ENCODE results near the gene EMILIN3.

EMILIN3 gene

GRCh38 chr20:41358230-41358629, 8.4 kb downstream of the EMILIN3 start:
- ATAC-seq (replicated peaks; ENCODE audit: extremely low read depth, poor library complexity, severe bottlenecking): no peak
- Mint-ChIP-seq H3K4me1 (no peaks in the 10 kb centered on the region), H3K27me3 (no peaks in the 10 kb centered on the region)

GRCh38 chr20:41357424-41358163, 9.0 kb downstream of the EMILIN3 start:
- Mint-ChIP-seq H3K9me3 (no peaks in the 10 kb centered on the region), H3K36me3 (ENCODE audit: insufficient read depth) (no peaks in the 10 kb centered on the region), H3K4me3 (no peak overlapping the region), H3K27me3 (no peaks in the 10 kb centered on the region), H3K4me1 (no peaks in the 10 kb centered on the region), H3K27ac (ENCODE audit: low read depth) (no peak overlapping the region)
- DNase-seq (ENCODE audit: low spot score in 2 of 2) (no peak), ATAC-seq (replicated peaks; ENCODE audit: extremely low read depth, poor library complexity, severe bottlenecking) (no peak)

More at GRCh38 chr20:41358230-41358629, 8.4 kb downstream of the EMILIN3 start:
- no peak overlapping the region for H3K27ac Mint-ChIP-seq (ENCODE audit: low read depth)
- H3K9me3 Mint-ChIP-seq: no peaks in the 10 kb centered on the region
- no peaks in the 10 kb centered on the region for H3K36me3 Mint-ChIP-seq (ENCODE audit: insufficient read depth)
- no peak overlapping the region for H3K4me3 Mint-ChIP-seq
- DNase-seq (ENCODE audit: low spot score in 2 of 2): no peak

DNA sequence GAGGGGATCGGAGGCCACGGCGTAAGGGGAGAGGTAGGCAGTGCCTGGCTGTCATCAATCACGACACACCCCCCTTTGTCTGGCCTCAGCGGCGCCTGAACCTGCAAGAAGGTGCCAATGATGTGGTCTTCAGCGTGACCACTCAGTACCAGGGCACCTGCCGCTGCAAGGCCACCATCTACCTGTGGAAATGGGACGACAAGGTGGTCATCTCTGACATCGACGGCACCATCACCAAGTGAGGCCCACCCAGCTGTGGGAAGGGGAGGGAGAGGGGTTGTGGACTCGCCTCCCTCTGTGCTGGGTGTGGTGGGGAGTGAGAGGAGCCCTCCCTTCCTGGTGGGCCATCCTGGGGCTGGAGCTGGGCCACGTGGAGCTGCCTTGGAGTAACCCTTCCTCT, 9.7 kb downstream of the EMILIN3 start:
- no peaks in the 10 kb centered on the region for H3K4me1 Mint-ChIP-seq
- ATAC-seq (replicated peaks; ENCODE audit: extremely low read depth, poor library complexity, severe bottlenecking): no peak
- no peak for DNase-seq (ENCODE audit: low spot score in 2 of 2)
- no peaks in the 10 kb centered on the region for H3K36me3 Mint-ChIP-seq (ENCODE audit: insufficient read depth)
- H3K27ac Mint-ChIP-seq (ENCODE audit: low read depth): no peak overlapping the region
- H3K4me3 Mint-ChIP-seq: no peak overlapping the region
- H3K9me3 Mint-ChIP-seq: no peaks in the 10 kb centered on the region
- H3K27me3 Mint-ChIP-seq: peaks cover 3% of the 10 kb centered on the region

DNA sequence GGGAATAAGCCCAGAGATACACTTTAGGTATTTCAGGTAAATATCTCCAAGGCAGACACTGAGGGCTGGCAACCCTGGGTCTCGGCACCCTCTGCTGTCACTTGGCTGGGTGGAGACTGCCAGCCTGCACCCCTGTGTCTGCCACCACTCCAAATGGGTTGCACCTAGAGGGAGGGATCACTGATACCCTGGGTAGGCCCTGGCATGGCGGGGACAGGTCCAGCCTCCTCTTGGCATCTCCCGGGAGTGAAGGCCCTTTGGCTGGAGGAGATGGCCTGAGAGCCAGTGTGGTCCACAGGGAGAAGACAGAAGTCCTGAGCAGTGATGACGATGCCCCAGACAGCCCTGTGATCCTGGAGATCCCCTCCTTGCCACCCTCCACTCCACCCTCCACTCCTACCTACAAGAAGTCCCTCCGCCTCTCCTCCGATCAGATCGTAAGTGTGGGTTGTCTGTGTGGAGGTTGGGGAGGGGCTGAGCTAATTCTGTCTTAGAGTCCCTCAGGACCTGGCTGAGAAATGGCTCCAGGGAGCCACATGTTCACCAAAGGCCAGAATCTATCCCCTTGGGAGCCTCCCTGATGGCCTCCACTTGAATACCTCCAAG, 10.9 kb downstream of the EMILIN3 start:
- no peaks in the 10 kb centered on the region for H3K4me1 Mint-ChIP-seq
- no peaks in the 10 kb centered on the region for H3K9me3 Mint-ChIP-seq
- no peak overlapping the region for H3K4me3 Mint-ChIP-seq
- no peaks in the 10 kb centered on the region for H3K36me3 Mint-ChIP-seq (ENCODE audit: insufficient read depth)
- DNase-seq (ENCODE audit: low spot score in 2 of 2): no peak
- H3K27me3 Mint-ChIP-seq: peaks cover 10% of the 10 kb centered on the region
- no peak overlapping the region for H3K27ac Mint-ChIP-seq (ENCODE audit: low read depth)
- ATAC-seq (replicated peaks; ENCODE audit: extremely low read depth, poor library complexity, severe bottlenecking): no peak

GRCh38 chr20:41355192-41355591, 11.4 kb downstream of the EMILIN3 start:
- ATAC-seq (replicated peaks; ENCODE audit: extremely low read depth, poor library complexity, severe bottlenecking): no peak
- H3K4me1 Mint-ChIP-seq: no peaks in the 10 kb centered on the region

GRCh38 chr20:41353530-41353929, 13.1 kb downstream of the EMILIN3 start:
- ATAC-seq (replicated peaks; ENCODE audit: extremely low read depth, poor library complexity, severe bottlenecking): no peak
- Mint-ChIP-seq H3K4me1 (no peaks in the 10 kb centered on the region), H3K4me3 (no peak overlapping the region), H3K27ac (ENCODE audit: low read depth) (no peak overlapping the region), H3K9me3 (no peaks in the 10 kb centered on the region), H3K36me3 (ENCODE audit: insufficient read depth) (no peaks in the 10 kb centered on the region), H3K27me3 (peaks cover 18% of the 10 kb centered on the region)
- no peak for DNase-seq (ENCODE audit: low spot score in 2 of 2)

More at GRCh38 chr20:41355192-41355591, 11.4 kb downstream of the EMILIN3 start:
- DNase-seq (ENCODE audit: low spot score in 2 of 2): no peak
- no peak overlapping the region for H3K4me3 Mint-ChIP-seq
- H3K27me3 Mint-ChIP-seq: peaks cover 15% of the 10 kb centered on the region
- no peak overlapping the region for H3K27ac Mint-ChIP-seq (ENCODE audit: low read depth)
- H3K9me3 Mint-ChIP-seq: no peaks in the 10 kb centered on the region
- no peaks in the 10 kb centered on the region for H3K36me3 Mint-ChIP-seq (ENCODE audit: insufficient read depth)

- Mint-ChIP-seq H3K9me3 (no peaks in the 10 kb centered on the region), H3K4me3 (no peak overlapping the region), H3K4me1 (no peaks in the 10 kb centered on the region), H3K27me3 (peaks cover 18% of the 10 kb centered on the region), H3K27ac (ENCODE audit: low read depth) (no peak overlapping the region), H3K36me3 (ENCODE audit: insufficient read depth) (no peaks in the 10 kb centered on the region)
- DNase-seq (ENCODE audit: low spot score in 2 of 2) (no peak), ATAC-seq (replicated peaks; ENCODE audit: extremely low read depth, poor library complexity, severe bottlenecking) (no peak)
Measured at GRCh38 chr20:41352666-41353065, 14.0 kb downstream of the EMILIN3 start.

DNA sequence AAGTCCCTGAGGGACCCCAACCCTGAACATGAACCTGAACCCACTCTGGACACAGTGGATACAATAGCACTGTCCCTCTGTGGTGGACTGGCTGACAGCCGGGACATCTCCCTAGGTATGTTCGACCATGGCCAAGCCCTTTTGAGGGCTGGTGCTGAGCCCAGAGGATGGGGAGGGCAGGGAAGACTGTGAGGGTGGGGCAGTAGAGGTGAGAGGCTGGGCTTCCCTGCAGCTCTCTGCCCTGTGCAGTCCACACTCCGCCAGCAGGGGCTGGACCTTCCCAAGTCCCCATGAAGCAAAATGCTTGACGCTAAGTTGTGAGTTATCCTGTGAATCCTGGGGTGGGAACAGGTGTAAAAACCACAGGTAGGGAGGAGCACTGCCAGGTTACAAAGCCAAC, 14.5 kb downstream of the EMILIN3 start:
- Mint-ChIP-seq H3K27me3 (peaks cover 18% of the 10 kb centered on the region), H3K36me3 (ENCODE audit: insufficient read depth) (no peaks in the 10 kb centered on the region), H3K4me1 (no peaks in the 10 kb centered on the region), H3K9me3 (no peaks in the 10 kb centered on the region), H3K4me3 (no peak overlapping the region), H3K27ac (ENCODE audit: low read depth) (no peak overlapping the region)
- no peak for ATAC-seq (replicated peaks; ENCODE audit: extremely low read depth, poor library complexity, severe bottlenecking)
- no peak for DNase-seq (ENCODE audit: low spot score in 2 of 2)

- Mint-ChIP-seq H3K27ac (ENCODE audit: low read depth) (no peak overlapping the region), H3K4me1 (no peaks in the 10 kb centered on the region), H3K9me3 (no peaks in the 10 kb centered on the region), H3K4me3 (no peak overlapping the region), H3K36me3 (ENCODE audit: insufficient read depth) (no peaks in the 10 kb centered on the region), H3K27me3 (peaks cover 18% of the 10 kb centered on the region)
- no peak for DNase-seq (ENCODE audit: low spot score in 2 of 2)
- ATAC-seq (replicated peaks; ENCODE audit: extremely low read depth, poor library complexity, severe bottlenecking): no peak
Measured at GRCh38 chr20:41350408-41350962, 16.1 kb downstream of the EMILIN3 start.

DNA sequence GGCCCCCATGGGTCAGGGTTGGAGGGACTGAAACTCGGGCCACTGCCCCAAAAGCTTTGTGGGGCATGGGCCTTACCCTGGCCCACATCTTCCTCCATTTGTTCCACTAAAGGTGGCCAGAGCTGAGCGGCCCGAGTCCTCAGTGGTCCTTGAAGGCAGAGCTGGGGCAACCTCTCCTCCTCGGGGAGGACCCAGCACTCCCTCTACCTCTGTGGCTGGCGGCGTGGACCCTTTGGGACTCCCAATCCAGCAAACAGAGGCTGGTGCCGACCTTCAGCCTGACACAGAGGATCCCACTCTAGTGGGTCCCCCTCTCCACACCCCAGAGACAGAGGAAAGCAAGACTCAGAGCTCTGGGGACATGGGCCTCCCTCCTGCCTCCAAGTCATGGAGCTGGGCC, 16.7 kb downstream of the EMILIN3 start:
- DNase-seq (ENCODE audit: low spot score in 2 of 2) (no peak), ATAC-seq (replicated peaks; ENCODE audit: extremely low read depth, poor library complexity, severe bottlenecking) (no peak)
- H3K27me3 Mint-ChIP-seq: peaks cover 18% of the 10 kb centered on the region
- H3K4me1 Mint-ChIP-seq: no peaks in the 10 kb centered on the region
- no peak overlapping the region for H3K4me3 Mint-ChIP-seq
- no peaks in the 10 kb centered on the region for H3K9me3 Mint-ChIP-seq
- H3K36me3 Mint-ChIP-seq (ENCODE audit: insufficient read depth): no peaks in the 10 kb centered on the region
- no peak overlapping the region for H3K27ac Mint-ChIP-seq (ENCODE audit: low read depth)

DNA sequence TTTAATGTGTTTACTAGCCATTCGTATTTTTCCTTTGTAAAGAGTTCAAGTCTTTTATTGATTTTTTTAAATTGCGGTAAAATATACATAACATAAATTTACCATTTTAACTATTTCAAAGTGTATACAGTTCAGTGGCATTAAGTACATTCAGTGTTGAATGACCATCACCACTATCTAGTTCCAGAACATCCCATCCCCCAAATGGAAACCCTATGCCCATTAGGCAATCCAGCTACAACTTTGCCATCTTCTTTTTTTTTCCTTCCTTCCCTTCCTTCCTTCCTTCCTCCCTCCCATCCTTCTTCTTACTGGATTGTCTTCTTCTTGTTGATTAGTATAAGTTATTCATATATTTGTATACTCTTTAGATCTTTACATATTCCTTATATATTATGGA, 17.4 kb downstream of the EMILIN3 start:
- H3K36me3 Mint-ChIP-seq (ENCODE audit: insufficient read depth): no peaks in the 10 kb centered on the region
- peaks cover 18% of the 10 kb centered on the region for H3K27me3 Mint-ChIP-seq
- H3K9me3 Mint-ChIP-seq: no peaks in the 10 kb centered on the region
- no peak overlapping the region for H3K27ac Mint-ChIP-seq (ENCODE audit: low read depth)
- ATAC-seq (replicated peaks; ENCODE audit: extremely low read depth, poor library complexity, severe bottlenecking) (no peak), DNase-seq (ENCODE audit: low spot score in 2 of 2) (no peak)
- no peaks in the 10 kb centered on the region for H3K4me1 Mint-ChIP-seq
- no peak overlapping the region for H3K4me3 Mint-ChIP-seq

DNA sequence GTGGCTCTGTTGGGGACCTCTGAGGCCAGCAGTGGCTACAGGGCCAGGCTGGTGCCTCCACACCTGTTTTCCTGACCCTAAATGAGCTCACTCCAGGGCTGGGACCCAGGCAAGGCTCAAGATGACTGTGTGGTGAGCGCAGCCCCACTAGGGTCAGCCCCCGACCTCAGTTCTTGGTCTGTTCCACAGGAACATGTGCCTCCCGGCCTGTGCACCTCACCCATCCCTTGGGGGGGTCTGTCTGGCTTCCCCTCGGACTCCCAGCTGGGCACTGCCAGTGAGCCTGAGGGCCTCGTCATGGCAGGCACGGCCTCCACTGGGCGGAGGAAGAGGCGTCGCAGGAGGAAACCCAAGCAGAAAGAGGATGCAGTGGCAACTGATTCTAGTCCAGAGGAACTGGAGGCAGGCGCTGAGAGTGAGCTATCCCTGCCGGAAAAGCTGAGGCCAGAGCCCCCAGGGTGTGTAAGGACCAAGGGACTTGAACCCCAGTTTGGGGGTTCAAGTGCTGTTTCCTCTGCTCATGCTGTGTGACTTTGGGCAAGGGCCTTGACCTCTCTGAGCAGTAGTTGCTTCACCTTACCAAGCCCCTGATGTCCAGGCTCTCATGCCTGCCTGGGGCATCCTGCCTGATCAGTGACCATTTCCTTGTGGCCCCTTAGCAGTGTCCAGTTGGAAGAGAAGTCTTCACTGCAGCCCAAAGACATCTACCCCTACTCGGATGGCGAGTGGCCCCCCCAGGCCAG, 18.0 kb downstream of the EMILIN3 start:
- ATAC-seq (replicated peaks; ENCODE audit: extremely low read depth, poor library complexity, severe bottlenecking): no peak
- Mint-ChIP-seq H3K27ac (ENCODE audit: low read depth) (no peak overlapping the region), H3K36me3 (ENCODE audit: insufficient read depth) (no peaks in the 10 kb centered on the region), H3K9me3 (no peaks in the 10 kb centered on the region), H3K4me1 (no peaks in the 10 kb centered on the region), H3K4me3 (no peak overlapping the region), H3K27me3 (peaks cover 18% of the 10 kb centered on the region)
- DNase-seq (ENCODE audit: low spot score in 2 of 2): no peak
